ENCODE measurements around the gene FGF23.
"Not testable (repeated sequence)": the region's sequence is repeated elsewhere in the genome, so short reads cannot be mapped to it uniquely, and the experiment has no call there.

The FGF23 gene

GRCh38 chr12:4379405-4379804 lies at the start of gene FGF23:
Gene FGF23, minus strand, starts transcription at chr12:4379712. Its CDS starts 130 bp downstream, at chr12:4379582.
- DNase-seq = peak in 1 of 2 experiments; percentile 24

GRCh38 chr12:4424422-4424821 lies 44.9 kb upstream of the FGF23 start:
- no peak for DNase-seq

DNA sequence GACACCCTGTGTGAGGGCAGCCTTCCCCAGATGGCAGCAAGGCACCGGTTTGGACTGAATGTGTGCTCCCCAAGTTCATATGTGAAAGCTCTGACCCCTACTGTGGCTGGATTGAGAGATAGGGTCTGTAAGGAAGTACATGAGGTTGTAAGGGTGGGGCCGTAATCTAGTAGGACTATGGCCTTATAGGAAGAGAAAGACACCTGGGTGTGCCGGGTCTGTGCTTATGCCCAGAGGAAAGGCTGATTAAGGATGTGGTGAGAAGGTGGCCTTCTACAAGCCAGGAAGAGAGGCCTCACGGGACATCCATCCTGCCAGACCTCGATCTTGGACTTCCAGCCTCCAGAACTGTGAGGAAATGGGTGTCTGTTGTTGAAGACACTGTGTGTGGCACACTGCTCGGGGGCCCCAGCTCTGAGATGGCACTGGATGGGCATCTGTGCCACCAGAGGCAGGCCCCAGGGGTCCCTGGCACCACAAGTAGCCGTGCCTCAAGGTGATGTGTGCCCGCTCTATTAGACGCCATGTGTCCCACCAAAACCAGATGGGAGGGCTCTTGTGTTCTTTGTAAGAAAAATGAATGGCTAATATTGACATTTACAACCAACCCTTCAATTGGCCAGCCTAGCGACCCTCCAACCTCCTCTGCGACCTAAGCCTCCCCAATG lies 44.1 kb upstream of the FGF23 start:
- DNase-seq = no peak

- no peak for DNase-seq
Observed at GRCh38 chr12:4422985-4423384, 43.5 kb upstream of the FGF23 start.

- peak; percentile 52 to 75 for DNase-seq
Observed at GRCh38 chr12:4421590-4422031, 42.1 kb upstream of the FGF23 start.

DNA sequence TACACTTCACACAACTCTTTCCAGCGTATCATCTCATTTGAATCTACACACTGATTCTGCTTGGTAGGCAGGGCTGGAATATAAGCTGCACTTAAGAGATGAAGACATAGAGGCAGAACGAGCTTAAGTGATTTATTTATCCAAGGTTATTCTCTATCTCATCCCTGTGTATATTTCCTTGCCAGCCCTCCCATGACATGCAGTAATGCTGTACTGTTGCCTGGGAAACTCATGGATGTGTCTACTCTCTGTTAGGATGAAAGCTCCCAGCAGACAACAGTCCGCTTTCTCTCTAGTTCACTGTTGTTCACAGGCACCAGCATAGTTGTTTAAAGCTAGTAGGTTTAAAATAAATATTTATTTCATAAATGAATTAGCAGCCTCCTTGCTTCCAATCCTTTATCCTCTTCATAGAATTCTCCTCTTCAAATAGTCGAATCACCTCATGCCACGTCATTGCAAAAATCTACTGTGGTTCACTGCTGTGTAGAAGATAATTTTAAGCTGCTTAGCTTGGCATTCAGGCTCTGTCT lies 40.7 kb upstream of the FGF23 start:
- DNase-seq = no peak

- no peak for DNase-seq
Observed at GRCh38 chr12:4418913-4419312, 39.4 kb upstream of the FGF23 start.

DNA sequence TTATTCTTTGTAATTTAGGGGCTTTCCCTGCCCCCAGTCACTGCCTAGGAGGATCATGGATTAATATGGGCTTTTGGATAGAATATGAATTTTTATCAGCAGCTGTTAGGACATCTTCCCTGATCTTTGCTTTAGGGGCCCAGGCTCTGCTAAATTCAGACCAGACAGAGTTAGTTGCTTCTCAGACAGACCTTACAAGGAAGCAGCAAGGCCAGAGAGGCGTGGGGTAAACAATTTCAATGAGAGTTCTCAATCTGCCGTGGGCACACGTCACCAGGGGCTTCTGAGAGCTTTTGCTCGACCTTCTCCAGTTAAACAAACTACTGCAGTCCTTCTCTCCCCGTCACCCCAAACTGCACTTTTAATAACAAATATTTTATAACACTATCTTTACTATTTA lies 38.4 kb upstream of the FGF23 start:
- DNase-seq = no peak

- DNase-seq = no peak
Observed at GRCh38 chr12:4417455-4417854, 37.9 kb upstream of the FGF23 start.

- DNase-seq = no peak
Observed at GRCh38 chr12:4416276-4416675, 36.8 kb upstream of the FGF23 start.

DNA sequence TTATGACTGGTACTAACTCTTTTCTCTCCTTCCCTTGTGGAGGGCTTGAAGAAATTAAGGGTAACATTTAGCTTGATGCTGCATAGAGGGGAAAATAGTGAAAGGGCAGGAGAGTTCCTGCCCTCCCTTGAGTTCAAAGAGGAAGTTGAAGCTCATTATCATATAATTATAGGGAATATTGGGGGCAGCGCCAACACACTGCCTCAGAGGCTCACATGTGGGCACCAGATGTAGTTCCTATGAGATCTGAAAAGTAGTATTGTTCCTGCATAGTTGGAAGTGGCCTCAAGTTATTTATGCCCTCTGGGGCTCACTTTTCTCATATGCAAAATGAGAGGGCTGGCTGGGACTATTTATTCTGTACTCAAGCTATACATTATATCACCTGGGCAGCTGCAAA lies 33.0 kb upstream of the FGF23 start:
- DNase-seq = peak; percentile 1 to 50

DNA sequence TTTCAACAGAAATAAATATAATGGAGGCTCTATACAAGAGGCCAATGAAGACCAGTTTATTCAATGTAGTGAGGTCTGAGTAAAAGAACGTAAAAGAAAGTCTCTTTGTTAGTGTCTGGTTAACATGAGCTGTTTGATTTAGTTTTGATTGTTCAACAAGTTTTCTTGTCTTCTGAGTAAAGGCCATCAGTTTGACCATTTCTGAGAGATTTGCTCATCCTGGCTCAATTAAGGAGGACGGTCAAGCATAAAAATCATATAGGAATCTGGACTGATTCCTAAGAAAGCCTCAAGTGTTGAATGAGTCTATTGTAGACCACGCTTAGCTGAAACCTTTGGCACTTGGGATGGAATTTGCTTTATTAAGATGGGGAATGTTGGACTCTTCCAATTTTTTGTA lies 32.5 kb upstream of the FGF23 start:
- DNase-seq = no peak

DNA sequence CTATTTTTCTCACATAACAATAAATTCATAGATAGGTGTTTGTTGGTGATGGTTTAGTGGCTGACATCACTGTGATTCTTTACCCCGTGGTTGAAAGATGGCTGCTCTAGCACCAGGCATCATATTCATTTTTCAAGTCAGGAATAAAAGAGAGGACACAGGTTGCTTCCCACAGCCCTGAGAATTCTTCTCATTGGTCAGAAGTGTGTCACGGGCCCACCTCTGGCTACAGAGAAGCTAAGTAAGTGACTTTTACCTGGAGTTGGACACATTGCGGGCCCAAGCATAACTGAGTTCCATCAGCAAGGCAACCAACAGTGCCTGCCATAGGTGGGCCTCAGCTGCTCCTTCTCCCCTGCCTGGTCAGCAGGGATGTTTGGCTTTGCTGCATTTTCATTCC lies 27.6 kb upstream of the FGF23 start:
- no peak for DNase-seq

- not testable (repeated sequence) for DNase-seq
Observed at GRCh38 chr12:4404877-4405637, 25.5 kb upstream of the FGF23 start.

- no peak for DNase-seq
Observed at GRCh38 chr12:4402996-4403395, 23.5 kb upstream of the FGF23 start.

DNA sequence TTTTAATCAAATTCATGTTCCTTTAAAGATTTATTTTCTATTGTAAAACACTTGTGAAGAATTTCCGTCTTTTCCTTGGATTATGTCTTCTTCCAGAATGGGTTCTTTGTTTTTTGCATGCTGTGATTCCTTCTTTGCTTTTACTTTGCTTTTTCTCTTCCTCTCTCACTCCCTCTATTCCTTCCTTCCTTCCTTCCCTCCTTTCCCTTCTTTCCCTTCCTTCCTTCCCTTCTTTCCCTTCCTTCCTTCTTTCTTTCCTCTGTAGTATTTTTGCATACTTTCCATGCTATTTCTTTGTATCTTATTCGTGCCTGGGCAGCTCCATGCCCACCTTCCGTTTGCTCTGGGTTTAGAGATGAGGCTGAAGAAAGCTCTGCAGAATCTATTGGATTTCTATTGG lies 21.6 kb upstream of the FGF23 start:
- no peak for DNase-seq

GRCh38 chr12:4395818-4396217 lies 16.3 kb upstream of the FGF23 start:
- no peak for DNase-seq

DNA sequence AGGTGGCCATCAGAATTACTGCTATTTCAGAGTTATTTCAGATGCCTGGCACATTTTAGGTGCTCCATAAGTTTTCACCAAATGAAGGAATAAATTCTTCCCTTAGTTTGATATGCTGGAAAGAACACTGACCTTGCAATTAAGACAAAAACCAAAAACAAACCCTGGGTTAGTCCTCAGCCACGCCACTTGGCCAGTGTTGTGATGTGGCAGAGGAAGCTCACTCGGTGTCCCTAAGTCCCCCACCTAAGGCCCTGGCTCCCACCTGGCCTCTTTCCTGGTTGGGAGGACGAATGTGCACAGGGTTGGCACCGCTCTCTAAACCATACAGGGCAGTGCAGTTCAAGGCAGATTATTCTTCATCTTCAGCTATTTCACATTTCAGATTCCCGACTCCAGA lies 13.7 kb upstream of the FGF23 start:
- DNase-seq = no peak

GRCh38 chr12:4392223-4392742 lies 12.8 kb upstream of the FGF23 start:
- no peak for DNase-seq

GRCh38 chr12:4388662-4389061 lies 9.2 kb upstream of the FGF23 start:
- no peak for DNase-seq

GRCh38 chr12:4388032-4388431 lies 8.5 kb upstream of the FGF23 start:
- no peak for DNase-seq

DNA sequence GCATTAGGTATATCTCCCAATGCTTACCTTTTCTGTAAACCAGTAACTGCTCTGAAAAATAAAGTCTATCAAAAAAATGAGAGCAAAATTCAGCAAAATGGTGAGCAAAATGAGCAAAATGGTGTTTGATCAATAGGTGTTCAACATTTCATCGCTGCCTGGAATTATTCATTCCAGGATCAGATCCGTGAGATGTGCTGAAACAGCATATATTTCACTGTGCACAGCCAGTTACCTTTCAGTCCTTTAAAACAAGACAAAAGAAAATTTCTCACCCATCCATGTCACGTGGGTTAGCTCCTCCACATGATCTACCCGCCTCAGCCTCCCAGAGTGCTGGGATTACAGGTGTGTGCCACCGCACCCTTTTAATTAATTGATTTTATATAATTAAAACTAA lies 8.1 kb upstream of the FGF23 start:
- DNase-seq = no peak

GRCh38 chr12:4386801-4387200 lies 7.3 kb upstream of the FGF23 start:
- DNase-seq = no peak

- peak in 1 of 2 experiments; percentile 48 for DNase-seq
Observed at GRCh38 chr12:4383304-4383865, 3.9 kb upstream of the FGF23 start.

Data from NCI-H526 (cell line).